NCI-H345 treated with DMSO at 0.1 percent for 48 hours (cell line): ENCODE results near the gene MAST1.
A peak's percentile ranks its signal among the peaks of the same experiment; 100 is the strongest.
"Not testable (repeated sequence)": the region's sequence is repeated elsewhere in the genome, so short reads cannot be mapped to it uniquely, and the experiment has no call there.

Experiments
- DNase-seq: peaks from one replicate; lab custom pipeline; 2025; ENCODE audit not compliant: unreplicated experiment; lab: John Stamatoyannopoulos, UW

MAST1 gene

DNA sequence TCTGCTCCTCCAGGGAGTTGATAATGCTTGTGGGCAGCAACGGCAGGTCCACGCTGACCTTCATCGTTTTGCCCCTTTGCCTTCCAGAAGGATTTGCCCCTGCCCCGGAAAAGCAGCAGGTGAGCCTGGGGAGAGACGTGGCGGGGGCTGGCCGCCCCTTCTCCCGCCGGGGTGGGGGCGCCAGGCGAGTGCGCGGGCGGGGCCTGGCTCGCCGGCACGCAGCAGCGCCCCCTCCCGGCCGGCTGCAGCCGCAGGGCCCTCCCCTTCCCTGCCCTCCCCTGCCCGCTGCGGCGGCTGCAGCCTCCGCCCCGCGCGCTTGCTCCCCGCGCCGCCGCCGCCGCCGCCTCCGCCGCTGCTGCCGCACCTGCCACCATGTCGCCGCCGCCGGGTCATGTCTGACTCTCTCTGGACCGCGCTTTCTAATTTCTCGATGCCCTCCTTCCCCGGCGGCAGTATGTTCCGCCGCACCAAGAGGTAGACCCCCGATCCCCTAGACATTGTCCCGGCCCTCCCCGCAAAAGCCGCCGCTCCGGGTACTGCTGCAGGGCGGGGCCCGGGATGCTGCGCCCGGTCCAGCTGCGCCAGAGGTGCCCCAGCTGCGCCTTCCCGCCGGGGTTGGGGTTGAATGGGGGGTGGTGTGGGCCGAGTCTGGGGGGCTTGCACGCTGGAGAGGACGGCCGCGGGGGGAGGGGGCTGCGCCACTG lies at the start of gene MAST1:
Gene MAST1 (plus strand): TSS at position 334 of the 704 bp plus-strand sequence. CDS start 58 bp downstream, at position 392.
- no peak for DNase-seq

DNA sequence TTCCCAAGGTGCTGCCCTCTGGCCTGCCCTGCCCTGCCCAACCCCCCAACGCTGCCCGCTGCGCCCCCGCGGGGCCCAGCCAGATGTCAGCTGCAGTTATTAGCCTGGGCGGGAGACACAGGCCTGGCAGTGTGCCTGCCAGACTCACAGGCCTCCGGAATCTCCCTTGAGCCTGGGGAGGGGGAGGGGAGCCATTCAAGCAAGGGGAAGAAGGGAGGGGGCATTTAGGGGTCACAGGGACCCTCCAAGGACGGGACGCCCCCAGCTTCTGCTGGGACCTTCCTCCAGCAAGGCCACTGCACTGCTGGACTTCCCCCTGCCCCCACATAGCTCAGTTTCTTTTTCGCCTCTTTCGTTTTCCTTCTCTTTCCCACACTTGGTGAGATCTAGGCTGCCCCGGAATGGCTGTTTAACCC lies 49.6 kb upstream of the MAST1 start:
- no peak for DNase-seq

DNA sequence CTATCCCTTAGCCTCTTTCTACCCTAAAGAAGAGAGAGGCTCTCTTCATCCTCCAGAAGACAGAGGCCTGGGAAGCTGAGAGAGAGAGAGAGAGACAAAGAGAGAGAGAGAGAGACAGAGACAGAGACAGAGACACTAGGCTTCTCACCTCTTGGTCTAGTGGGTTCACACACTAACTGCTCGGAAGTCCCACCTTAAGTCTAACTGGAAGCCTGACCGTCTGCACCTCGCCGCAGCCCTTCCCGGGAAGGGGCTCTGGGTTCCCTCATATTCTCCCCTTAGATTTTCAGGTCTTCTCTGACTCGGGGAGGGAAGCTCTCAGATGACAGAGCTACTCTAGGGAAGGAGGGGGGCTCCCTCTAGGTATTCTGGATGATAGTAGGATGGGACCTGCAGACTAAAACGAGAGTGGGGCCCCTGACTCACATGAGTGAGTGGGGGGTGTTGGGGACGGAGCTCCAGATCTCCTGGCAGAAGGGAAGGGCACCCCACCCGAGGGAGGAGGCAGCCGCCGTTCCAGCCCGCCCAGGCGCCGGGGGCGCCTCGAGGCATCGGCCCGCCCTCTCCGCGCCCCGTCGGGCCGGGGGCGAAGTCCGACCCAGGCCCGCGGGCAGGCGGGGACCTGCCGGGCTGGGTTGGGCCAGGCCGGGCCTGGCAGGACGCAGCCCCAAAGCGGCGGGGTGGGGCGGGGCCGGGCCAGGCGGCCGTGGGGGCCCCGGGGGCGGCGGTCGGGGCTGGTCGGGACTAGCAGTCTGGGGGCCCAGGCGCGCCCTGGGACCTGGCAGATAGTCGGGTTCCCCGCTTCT lies 49.0 kb upstream of the MAST1 start:
- DNase-seq = no peak

DNA sequence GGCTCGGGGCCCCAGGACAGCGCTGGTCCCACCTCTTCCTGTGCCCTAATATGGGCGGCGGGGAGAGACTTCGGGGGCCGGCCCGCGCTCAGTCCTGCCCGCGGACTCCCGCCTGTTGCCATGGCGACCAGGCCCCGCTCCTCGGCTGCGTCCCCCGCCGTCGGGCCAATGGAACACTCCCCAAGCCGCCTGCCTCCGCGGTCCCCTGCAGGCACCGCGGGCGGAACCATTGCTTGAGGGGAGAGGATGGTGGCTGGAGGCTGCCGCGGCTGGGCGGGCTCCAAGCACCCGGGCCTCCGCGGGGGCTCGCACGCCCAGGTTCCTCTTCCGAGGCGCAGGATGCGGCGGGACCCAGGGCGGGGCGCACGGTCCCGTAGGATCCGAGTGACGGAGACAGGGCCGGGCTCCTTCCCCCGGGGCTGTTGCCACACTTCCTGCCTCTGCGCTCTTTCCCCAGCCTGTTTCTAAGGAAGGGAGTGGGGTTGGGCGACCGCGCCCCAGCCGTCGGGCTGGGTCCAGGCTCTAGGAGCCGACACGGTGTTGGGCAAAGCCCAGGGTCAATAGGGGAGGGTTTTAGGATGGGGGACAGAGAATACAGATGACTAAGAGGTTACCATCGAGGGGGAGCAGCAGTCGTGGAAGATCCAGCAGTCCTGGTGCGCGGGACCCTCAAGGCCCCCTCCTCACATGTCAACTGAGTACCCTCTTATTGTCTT lies 48.3 kb upstream of the MAST1 start:
- DNase-seq = no peak

DNA sequence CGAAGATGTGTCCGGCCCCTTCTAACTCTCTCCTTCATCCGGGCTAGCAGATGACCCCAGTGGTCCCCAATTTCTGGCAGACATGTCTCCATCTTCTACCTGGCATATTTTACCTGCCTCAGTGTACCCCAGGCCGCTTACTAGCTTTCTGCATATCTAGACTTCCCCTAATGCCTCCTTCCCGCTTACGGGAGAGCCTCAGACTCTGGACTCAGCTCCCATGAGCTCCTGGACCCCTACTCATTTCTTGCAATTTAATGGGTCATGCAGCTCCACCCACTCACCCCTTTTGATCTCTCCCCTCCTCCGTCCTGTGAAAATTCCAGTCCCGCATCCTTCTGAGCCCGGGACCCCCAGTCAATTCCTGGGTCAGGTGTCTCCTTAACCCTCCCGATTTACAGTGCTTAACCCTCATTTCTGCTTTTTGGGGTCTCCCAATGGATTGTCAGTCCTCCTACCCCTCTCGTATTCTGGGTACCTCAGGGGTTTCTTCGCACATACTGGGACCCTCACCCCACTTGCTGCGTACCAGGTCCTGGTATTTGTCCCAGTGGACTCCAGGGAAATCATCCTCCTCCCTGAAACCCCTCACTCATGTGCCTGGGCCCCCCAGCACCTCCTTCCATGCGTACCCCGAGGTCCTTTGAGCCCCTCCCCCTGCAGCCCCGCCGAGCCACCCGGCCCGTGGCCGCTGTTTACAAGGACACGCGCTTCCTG lies 47.5 kb upstream of the MAST1 start:
- DNase-seq = no peak

DNA sequence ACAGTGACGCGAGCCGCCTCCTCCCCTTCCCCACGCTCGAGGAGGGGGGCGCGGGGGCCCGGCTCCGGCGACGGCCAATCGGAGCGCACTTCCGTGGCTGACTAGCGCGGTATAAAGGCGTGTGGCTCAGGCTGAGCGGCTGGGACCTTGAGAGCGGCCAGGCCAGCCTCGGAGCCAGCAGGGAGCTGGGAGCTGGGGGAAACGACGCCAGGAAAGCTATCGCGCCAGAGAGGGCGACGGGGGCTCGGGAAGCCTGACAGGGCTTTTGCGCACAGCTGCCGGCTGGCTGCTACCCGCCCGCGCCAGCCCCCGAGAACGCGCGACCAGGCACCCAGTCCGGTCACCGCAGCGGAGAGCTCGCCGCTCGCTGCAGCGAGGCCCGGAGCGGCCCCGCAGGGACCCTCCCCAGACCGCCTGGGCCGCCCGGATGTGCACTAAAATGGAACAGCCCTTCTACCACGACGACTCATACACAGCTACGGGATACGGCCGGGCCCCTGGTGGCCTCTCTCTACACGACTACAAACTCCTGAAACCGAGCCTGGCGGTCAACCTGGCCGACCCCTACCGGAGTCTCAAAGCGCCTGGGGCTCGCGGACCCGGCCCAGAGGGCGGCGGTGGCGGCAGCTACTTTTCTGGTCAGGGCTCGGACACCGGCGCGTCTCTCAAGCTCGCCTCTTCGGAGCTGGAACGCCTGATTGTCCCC lies 46.8 kb upstream of the MAST1 start, which contains the start of gene JUNB:
Gene JUNB (plus strand): TSS at position 142 of the 706 bp plus-strand sequence. CDS start 286 bp downstream, at position 428.
- peak; percentile 24 for DNase-seq

DNA sequence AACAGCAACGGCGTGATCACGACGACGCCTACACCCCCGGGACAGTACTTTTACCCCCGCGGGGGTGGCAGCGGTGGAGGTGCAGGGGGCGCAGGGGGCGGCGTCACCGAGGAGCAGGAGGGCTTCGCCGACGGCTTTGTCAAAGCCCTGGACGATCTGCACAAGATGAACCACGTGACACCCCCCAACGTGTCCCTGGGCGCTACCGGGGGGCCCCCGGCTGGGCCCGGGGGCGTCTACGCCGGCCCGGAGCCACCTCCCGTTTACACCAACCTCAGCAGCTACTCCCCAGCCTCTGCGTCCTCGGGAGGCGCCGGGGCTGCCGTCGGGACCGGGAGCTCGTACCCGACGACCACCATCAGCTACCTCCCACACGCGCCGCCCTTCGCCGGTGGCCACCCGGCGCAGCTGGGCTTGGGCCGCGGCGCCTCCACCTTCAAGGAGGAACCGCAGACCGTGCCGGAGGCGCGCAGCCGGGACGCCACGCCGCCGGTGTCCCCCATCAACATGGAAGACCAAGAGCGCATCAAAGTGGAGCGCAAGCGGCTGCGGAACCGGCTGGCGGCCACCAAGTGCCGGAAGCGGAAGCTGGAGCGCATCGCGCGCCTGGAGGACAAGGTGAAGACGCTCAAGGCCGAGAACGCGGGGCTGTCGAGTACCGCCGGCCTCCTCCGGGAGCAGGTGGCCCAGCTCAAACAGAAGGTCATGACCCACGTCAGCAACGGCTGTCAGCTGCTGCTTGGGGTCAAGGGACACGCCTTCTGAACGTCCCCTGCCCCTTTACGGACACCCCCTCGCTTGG lies 46.1 kb upstream of the MAST1 start:
- DNase-seq = no peak

DNA sequence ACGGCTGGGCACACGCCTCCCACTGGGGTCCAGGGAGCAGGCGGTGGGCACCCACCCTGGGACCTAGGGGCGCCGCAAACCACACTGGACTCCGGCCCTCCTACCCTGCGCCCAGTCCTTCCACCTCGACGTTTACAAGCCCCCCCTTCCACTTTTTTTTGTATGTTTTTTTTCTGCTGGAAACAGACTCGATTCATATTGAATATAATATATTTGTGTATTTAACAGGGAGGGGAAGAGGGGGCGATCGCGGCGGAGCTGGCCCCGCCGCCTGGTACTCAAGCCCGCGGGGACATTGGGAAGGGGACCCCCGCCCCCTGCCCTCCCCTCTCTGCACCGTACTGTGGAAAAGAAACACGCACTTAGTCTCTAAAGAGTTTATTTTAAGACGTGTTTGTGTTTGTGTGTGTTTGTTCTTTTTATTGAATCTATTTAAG lies 45.4 kb upstream of the MAST1 start:
- DNase-seq = no peak

DNA sequence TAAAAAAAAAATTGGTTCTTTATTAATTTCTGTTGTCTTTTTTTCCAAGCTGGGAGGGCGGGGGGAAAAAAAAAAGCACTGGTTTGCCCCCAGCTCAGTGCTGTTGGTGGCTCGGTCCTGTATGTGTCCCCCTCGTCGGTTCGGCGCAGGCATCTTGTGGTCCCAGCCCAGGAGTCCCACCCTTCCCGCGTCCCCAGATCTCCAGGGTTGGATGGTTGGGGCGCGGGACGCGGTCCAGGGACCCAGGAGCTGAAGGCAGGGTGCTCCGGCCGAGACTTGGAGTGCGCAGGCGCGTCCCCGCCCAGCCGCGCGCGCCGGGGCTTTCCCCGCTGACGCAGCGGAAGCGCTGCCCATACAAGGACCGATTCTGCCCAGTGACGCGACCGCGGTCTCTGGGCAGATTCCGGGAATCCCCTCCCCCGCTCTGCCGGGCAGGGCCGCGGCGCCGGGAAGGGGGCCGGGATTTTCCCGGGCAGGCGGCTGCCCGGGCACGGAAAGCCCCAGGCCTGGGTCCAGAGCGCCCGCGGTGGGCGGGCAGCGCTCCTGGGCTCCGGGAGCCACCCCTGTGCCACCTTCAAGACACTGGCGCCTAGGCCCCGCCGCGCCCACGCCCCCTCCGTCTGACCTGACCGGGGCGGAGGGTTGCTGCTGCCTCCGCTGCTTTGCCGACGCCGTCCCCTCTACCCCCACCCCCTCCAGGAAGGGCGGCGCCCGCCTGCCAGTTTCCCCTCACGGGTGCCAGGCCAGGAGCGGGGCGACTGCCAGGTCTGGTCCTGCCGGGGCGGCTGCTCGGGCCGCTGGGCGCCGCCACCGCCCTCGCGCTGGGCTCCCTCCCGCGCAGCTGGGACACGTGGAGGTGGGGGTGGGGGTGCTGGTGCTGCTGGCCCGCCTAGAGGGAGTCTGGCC lies 44.8 kb upstream of the MAST1 start:
- DNase-seq = peak; percentile 16

DNA sequence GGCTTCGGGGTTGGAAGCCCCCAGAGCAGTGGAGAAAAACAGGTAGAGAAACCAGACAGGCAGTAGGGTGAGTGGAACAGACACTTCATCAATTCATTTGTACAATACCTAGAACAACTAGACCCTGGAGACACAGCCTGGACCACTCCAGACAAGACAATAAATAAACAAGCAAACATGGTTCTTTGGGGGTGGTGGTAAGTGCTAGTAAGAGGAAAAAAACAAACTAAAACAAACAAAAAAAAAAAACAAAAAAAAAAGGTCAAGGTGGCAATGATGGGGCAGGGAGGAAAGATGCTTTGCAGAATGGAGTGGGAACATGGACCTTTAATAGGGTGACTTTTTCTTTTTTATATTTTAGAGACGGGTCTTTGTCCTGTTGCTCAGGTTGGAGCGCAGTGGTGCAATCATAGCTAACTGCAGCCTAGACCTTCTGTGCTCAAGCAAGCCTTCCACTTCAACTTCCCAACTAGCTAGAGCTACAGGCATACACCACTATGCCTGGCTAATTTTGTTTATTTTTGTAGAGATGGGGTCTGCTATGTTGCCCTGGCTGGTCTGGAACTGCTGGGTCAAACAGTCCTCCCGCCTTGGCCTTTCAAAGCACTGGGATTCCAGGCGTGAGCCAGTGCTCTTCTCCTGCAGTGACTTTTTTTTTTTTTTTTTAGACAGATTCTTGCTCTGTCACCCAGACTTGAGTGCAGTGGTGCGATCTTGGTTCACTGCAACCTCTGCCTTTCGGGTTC lies 43.9 kb upstream of the MAST1 start:
- DNase-seq = no peak

DNA sequence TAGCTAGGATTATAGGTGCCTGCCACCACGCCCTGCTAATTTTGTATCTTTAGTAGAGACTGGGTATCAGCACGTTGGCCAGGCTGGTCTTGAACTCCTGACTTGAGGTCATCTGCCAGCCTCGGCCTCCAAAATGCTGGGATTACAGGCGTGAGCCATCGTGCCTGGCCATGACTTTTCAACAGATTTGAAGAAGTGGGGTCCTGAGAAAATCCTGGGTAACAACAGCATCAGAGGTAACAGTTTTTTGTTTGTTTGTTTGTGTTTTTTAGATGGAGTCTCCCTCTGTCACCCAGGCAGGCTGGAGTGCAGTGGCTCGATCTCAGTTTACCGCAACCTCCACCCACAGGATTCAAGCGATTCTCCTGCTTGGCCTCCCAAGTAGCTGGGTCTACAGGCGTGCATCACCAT lies 43.3 kb upstream of the MAST1 start:
- no peak for DNase-seq

DNA sequence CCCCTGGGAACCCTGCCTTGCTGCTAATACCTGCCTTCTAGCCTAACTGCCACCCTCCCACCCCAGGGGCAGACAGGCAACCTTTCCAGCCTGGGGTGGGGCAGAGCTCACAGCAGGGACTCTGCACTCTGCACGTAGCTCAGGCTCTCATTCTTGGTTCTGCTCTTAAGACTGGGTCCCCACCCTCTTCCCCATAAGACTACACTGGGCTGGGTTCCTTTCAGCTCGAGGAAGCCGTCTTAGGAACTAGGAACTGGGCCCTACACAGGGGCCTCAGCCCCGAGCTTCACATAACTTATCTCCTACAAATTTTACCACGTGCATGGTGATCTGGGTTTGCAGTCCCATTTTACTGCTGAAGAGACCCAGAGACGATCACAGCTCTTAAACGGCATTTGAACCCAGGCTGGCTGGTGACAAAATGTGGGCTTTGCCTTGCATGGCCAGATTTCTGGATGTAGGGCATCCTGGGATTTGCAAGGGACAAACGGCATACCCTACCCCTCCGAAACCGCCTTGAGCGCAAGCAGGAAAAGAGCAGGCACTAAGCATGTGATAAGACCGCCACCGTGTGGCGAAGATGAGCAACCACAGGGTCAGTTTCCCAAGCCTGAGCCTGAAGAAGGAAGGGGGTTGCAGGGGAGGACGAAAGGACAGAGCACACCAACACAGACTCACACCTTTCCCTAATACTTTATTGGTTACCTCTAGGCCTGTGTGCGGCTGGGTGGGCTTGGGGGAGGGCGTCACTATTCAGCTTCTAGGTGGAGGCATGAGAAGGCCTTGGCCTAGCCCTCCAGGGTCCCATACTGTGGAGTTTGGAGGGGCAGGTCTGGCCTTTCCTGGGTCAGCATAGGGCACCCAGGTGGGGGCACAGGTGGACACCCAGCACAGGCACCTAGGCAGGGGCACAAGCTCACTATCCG lies 41.9 kb upstream of the MAST1 start:
- peak; percentile 19 for DNase-seq

DNA sequence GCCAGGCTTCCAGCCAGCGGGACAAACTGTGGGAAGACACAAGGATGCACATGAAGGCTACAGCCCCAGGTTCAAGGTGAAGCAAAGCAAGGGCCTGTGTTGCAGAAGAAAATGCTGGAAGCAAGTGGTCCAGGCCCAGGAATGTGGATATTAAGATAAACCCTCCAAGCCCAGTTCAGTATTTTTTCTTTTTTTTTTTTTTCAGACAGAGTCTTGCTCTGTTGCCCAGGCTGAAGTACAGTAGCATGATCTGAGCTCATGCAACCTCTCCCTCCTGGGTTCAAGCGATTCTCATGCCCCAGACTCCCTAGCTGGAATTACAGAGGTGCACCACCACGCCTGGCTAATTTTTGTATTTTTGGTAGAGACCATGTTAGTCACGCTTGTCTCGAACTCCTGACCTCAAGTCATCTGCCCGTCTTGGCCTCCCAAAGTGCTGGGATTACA lies 41.2 kb upstream of the MAST1 start:
- no peak for DNase-seq

DNA sequence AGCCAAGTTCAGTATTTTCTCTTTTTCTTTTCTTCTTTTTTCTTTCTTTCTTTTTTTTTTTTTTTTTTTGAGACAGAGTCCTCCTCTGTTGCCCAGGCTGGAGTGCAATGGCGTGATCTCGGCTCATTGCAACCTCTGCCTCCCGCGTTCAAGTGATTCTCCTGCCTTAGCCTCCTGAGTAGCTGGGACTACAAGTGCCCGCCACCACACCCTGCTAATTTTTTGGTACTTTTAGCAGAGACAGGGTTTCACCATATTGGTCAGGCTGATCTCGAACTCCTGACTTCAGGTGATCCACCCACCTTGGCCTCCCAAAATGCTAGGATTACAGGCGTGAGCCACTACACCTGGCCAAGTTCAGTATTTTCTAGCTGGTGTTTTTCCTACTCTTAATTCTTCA lies 40.7 kb upstream of the MAST1 start:
- DNase-seq = not testable (repeated sequence)

DNA sequence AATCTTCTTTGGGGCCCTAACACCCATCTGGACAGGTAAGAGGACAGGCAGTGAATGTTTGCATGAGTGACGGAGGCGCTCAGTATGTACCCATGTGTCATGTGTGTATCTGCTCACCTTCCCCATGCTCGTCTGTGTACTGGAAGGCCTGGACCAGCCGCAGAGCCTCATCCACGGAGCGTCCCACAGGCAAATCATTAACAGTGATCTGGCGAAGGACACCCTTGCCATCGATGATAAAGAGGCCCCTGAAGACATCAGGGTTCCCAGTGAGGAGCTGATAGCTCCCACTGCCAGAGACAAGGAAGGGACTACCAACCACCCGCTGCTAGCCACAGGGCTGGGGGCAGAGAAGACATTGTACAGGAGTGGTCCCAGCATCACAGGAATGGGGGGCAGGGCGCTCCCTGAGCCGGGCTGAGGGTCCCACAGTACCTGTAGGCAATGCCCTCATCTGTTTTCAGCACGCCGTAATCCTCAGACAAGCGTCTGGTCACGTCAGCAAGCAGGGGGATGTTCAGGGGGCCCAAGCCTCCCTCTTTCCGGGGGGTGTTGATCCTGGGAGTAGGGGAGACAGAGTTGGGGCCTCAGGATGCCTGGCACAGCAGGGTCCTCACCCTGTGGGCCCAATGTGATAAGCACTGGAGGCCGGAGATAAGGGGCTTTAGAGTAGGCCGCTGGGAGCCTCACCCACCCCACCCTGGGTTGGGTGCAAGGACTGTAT lies 38.4 kb upstream of the MAST1 start:
- no peak for DNase-seq

DNA sequence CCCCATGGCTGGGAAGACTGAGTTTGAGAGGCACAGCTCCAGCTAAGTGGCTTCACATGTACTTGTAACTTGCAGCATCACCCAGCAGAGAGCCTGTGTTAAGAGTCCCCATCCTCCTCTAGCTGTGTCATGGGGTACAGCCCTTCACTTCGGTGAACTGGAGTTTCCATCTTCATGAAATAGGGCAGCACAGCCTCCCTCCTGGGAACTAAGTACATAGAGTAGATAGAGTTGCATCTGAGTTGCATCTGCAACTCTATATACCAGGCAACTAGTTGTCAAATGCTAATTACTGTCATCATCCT lies 37.9 kb upstream of the MAST1 start:
- DNase-seq = no peak
